Colonic mucosa (tissue), 4 donors: Measurements from ENCODE around the gene ABCA7. TPM values are rescaled to one million over a fixed set of nuclear protein-coding genes. Genes with fewer than 3 reads are reported as not detected.

Experiments used
- DNase-seq: peaks from one replicate; pipeline ENCODE4 v3.0.0-alpha.2; 2020
- H3K27ac ChIP-seq: fragments of 200-600 bp; one replicate; pipeline ENCODE4 v1.8.0; 2021
- H3K27me3 ChIP-seq: fragments of 200-600 bp; one replicate; pipeline ENCODE4 v1.8.0; 2021
- H3K36me3 ChIP-seq: fragments of 200-600 bp; one replicate; pipeline ENCODE4 v1.8.0; 2021
- H3K4me1 ChIP-seq: fragments of 200-600 bp; one replicate; pipeline ENCODE4 v1.8.0; 2021; ENCODE audit warnings: mild to moderate bottlenecking
- H3K4me3 ChIP-seq: fragments of 200-600 bp; one replicate; pipeline ENCODE4 v1.8.0; 2021
- H3K9ac ChIP-seq, 2 donors: one replicate each; pipeline ENCODE4 v1.7.0; 2013; ENCODE audit warnings: control low read depth in 2 of 2, low read depth in 2 of 2, low read length in 2 of 2
- H3K9me3 ChIP-seq: fragments of 200-600 bp; one replicate; pipeline ENCODE4 v1.8.0; 2021
- CTCF ChIP-seq: fragments of 200-600 bp; IDR thresholded peaks from one replicate; pipeline ENCODE4 v1.8.0; 2022; ENCODE audit warnings: antibody characterized with exemption, mild to moderate bottlenecking
- intact Hi-C: fragments of 100-400 bp; cut with DNase I; formaldehyde crosslinking; loops from one replicate; pipeline ENCODE4 v1.14.1; 2022
- total RNA-seq, 2 donors: library from RNA; stranded (reverse); fragmentation: NEBNext Ultra II Directional in 1 of 2; extraction: Animal tissue kit (Norgen Biotek cat#: 25700) in 1 of 2; gene quantifications; one replicate each; pipeline ENCODE4 v1.2.1, GENCODE V29; 2021
- donor health status: healthy.
- donor health status: DM: no; HTN: no; CAD: no.
- donor health status: DM: no; HTN: no; CAD: no.

ABCA7 gene
- total RNA-seq, 2 donors from 2014 or later, result 23.9 to 31.6 TPM

- no peak overlapping the region for H3K4me3 ChIP-seq
- peaks cover 14% of the 10 kb centered on the region for H3K27me3 ChIP-seq
- H3K4me1 ChIP-seq, result peaks cover 7% of the 10 kb centered on the region
- no peak for DNase-seq
- TF ChIP-seq CTCF, result no peak
- no peak overlapping the region for H3K9ac ChIP-seq
- no peaks in the 10 kb centered on the region for H3K9me3 ChIP-seq
- H3K36me3 ChIP-seq, result no peaks in the 10 kb centered on the region
- intact Hi-C loops, result no loop called here
- no peak overlapping the region for H3K27ac ChIP-seq
These were observed 47.8 kb upstream of the ABCA7 start for GRCh38 chr19:991932-992669.

- no peak overlapping the region for H3K9ac ChIP-seq
- no peaks in the 10 kb centered on the region for H3K9me3 ChIP-seq
- no peaks in the 10 kb centered on the region for H3K36me3 ChIP-seq
- DNase-seq, result no peak
- no peak overlapping the region for H3K4me3 ChIP-seq
- intact Hi-C loops, result no loop called here
- H3K27ac ChIP-seq, result no peak overlapping the region
- no peak for TF ChIP-seq CTCF
- H3K4me1 ChIP-seq, result peaks cover 7% of the 10 kb centered on the region
- peaks cover 17% of the 10 kb centered on the region for H3K27me3 ChIP-seq
These were observed 47.2 kb upstream of the ABCA7 start for GRCh38 chr19:992670-993055.

GRCh38 chr19:993361-993830, 46.5 kb upstream of the ABCA7 start:
- H3K9ac ChIP-seq, result no peak overlapping the region
- H3K9me3 ChIP-seq, result no peaks in the 10 kb centered on the region
- no peak overlapping the region for H3K27ac ChIP-seq
- no peak overlapping the region for H3K4me3 ChIP-seq
- H3K27me3 ChIP-seq, result peaks cover 22% of the 10 kb centered on the region
- H3K36me3 ChIP-seq, result no peaks in the 10 kb centered on the region
- intact Hi-C loops, result no loop called here
- peaks cover 7% of the 10 kb centered on the region for H3K4me1 ChIP-seq
- TF ChIP-seq CTCF, result no peak
- DNase-seq, result no peak

GRCh38 chr19:993831-994393, 46.0 kb upstream of the ABCA7 start:
- Histone ChIP-seq H3K27me3 (peaks cover 25% of the 10 kb centered on the region), H3K9ac (no peak overlapping the region), H3K4me3 (no peak overlapping the region), H3K9me3 (no peaks in the 10 kb centered on the region), H3K4me1 (peaks cover 7% of the 10 kb centered on the region), H3K27ac (no peak overlapping the region), H3K36me3 (no peaks in the 10 kb centered on the region)
- TF ChIP-seq CTCF, result no peak
- no peak for DNase-seq
- intact Hi-C loops, result no loop called here

GRCh38 chr19:994516-994915, 45.4 kb upstream of the ABCA7 start:
- intact Hi-C loops, result no loop called here
- Histone ChIP-seq H3K4me1 (peaks cover 7% of the 10 kb centered on the region), H3K9me3 (no peaks in the 10 kb centered on the region), H3K27ac (no peak overlapping the region), H3K36me3 (no peaks in the 10 kb centered on the region), H3K27me3 (peaks cover 31% of the 10 kb centered on the region), H3K4me3 (no peak overlapping the region), H3K9ac (no peak overlapping the region)
- DNase-seq, result no peak
- TF ChIP-seq CTCF, result no peak
